CD4-positive, alpha-beta T cell treated with Interferon gamma for 1 hour (primary cell): ENCODE data around the gene ACSS1.
A peak's percentile ranks its signal among the peaks of the same experiment; 100 is the strongest.

ENCODE experiments used
- DNase-seq: peaks from one replicate; pipeline ENCODE4 v3.0.0-alpha.2; 2020

ACSS1 gene

GRCh38 chr20:25058847-25059810, 1.2 kb upstream of the ACSS1 start:
- no peak for DNase-seq

DNA sequence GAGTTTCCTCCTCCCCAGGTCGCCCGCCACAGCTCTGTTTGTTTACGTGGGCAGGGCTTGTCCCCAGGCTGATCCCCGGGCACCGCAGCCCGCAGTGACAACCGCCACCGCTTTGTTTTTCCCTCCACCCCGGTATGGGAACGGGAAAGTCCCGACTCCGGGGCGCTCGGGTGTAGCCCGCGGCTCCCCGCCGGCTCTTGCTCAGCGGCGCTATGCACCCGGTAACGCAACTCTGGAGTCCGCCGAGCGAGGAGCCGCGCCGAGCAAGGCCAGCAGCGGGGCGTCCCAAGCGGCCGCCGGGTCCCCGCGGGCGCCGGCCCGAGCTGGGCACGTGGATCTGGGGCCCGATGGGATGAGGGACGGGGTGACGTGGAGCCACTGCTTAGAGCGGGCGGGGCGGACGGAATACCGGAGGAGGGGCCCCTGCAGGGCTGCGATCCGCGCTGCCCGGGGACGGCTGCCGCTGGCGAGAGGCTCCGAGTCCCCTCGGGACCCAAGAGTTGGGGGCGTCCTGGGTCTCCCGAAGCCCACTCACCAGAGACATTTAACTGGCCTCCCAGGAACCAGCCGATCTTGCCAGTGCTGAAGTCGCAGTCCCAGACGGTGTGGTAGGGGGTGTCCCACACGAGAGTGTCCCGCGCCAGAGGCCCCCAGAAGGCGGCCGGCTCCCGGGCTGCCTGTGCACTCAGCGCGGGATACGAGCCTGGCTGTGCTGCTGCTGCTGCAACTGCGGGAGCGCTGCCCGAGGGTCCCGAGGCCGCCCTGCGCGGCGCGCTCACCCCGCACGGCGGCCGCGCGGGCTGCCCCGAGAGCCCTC, 497 bp downstream of the ACSS1 start:
- peak; percentile 84 for DNase-seq

DNA sequence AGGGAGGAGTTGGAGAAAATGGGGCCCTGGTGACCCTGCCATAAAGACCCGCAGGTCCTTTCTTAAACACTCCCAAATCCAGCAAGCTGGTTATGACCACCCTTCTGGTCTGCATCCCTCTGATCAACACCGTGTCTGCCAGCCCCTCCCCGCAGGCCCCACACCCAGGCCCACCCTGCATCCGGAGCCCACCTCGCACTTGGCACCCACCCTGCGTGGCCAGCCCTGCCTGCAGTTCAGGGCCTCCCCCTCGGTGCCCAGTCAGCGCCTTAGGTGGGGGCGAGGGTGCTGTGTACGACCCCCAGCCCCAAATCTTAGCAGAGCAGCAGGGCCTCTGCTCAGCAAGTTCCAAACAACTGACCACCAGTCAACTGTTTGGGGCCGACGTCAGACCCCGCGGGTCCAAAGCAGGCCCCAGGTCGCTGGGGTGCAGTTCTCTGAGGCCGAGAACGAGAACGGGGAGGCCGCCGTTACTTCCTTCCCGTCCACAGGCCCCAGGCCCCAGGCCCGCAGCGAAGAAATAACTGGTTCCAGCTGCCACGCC, 1.2 kb downstream of the ACSS1 start:
- DNase-seq: no peak

DNA sequence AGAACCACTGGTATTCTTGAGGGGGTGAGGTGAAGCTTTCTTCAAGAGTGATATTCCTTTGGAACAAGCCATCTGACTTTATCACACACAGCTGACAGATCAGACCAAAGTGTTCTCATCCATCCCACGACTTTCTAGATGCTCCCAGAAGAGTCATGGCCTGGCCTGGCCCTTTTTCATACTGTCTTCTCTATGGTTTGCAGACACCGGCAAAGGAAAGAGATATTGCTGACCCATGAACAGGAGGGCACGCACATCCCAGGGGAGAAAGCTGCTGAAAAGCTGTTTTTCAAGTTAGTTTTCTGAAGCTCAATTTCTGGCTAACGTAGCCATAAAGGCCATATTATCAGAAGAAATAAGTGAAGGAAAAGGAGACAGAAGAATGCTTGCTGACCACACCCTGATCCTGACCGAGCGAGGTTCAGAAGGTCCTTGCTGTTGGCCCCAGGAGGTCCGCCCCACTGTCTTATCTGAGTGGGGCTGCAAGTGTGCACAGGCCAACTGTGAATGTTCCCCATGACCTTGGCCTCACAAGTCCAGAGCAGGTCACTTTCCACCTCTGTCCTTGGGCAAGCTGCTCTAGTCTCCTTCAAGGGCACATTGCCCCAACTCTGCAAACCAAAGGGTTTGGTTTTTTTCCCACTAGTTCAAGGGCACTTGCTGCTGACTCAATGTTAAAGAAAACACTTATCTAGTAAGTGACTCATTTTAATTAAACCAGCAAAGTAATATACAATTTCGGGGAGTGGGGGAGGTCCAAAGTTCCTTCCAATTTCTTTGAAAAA, 2.0 kb downstream of the ACSS1 start:
- DNase-seq: no peak

- DNase-seq: no peak
Observed at GRCh38 chr20:25054995-25055629, 2.8 kb downstream of the ACSS1 start.

- DNase-seq: no peak
Observed at GRCh38 chr20:25054096-25054820, 3.7 kb downstream of the ACSS1 start.

GRCh38 chr20:25053255-25054031, 4.5 kb downstream of the ACSS1 start:
- no peak for DNase-seq

DNA sequence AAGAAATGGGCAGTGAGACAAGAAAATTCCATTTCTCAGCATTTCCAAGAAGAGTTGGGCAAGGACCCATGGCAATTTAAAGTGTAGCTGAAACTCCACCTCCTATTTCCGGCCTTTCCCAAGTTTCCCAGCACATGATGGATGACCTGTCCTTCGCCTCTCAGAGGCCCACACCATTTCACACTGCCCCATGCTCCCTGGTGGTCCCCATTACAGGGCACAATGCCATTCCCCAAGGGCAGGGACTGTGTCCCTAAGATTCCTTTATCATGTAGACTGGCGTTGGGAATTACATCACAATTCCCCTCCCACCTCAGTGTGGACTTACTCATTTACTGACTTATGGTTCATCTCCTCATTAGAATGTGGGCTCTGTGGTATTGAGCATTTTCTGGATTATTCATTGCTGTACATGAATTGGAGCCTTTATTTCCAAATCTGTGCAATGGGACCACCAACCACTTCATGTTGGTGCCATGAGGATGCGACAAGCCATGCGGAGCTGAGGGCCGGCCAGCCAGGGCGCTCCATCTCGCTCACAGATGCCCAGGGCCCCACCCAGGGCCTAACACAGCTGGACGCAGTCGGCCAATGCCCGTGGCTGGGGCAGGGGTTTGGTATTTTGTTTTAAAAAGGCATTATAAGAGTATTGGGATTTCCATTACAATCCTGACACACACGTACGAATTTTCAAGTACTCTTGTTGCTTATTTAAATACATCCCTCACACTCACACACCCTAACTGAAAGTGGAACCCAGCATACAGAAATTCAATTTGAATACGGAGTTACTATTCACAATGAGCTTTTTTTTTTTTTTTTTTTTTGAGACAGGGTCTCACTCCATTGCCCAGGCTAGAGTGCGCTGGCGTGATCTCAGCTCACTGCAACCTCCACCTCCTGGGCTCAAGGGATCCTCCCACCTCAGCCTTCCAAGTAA, 5.4 kb downstream of the ACSS1 start:
- DNase-seq: no peak

- DNase-seq: no peak
Observed at GRCh38 chr20:25051386-25052155, 6.4 kb downstream of the ACSS1 start.

- no peak for DNase-seq
Observed at GRCh38 chr20:25050501-25051350, 7.2 kb downstream of the ACSS1 start.

DNA sequence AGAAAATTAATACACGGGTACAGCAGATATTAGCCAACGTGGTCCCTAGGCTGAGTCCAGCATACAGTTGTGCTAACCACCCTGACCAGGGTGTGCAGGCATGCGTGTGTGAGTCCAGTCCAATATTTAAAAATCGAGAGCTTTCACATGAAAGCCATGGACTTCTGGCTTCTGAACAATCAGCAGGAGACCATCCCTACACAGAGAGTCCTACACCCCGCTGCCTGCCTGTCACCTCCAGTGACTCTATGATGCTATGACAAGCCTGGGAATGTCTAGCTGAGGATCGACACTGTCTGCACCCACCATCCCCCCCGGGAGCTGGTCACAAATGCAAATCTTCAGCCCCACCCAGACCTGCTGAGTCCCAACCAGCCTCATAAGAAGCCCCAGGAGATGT, 7.9 kb downstream of the ACSS1 start:
- DNase-seq: no peak

- DNase-seq: no peak
Observed at GRCh38 chr20:25049261-25050060, 8.5 kb downstream of the ACSS1 start.

DNA sequence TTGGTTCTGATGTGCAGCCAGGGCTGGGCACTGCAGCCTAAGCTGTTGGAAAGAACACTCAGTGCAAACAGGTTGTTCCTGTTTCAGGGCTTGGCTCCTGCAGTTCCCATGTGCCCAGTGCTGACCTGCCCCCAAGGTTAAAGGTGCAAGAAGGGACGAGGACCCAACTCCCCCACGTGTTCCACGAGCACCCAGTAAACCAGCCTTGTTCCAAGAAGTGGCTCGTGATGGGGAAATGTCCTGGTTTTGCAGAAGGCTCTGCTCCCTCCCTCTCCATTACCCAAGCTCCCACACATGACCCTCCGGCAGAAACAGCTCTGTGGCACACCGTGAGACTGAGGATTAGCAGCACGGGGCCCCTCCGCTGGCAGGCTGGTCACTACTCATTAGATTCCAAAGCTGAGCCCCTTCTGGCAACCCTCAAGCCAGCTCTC, 9.4 kb downstream of the ACSS1 start:
- DNase-seq: no peak

DNA sequence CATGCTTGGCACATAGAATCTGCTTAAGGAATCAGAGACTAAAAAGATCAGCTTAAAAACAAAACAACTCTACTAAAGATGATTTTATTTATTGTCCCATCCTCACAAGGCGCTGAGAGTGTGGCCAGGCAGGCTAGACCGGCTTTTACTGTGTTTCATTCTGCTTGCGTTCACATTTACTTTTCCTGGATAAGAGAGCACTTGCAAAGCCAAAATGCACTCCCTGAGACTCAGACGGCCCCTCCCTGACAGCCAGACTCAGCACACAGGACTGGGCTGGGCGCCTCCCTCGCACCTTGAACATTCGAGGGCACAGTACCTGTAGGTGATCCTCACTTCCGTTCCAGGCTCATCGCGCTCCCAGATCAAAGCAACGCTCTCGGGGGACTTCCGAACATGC, 10.2 kb downstream of the ACSS1 start:
- no peak for DNase-seq

- DNase-seq: no peak
Observed at GRCh38 chr20:25046736-25047666, 10.9 kb downstream of the ACSS1 start.
